ENCODE results near the gene GDA. TPM values are rescaled to one million over a fixed set of nuclear protein-coding genes. Genes with fewer than 3 reads are reported as not detected.

Gene GDA
- total and polyA plus RNA-seq, 2 of the 8 experiments (the other 6 are each of a cell fraction or from before 2014, with no cell fraction given): 0.35 to 3.0 TPM

DNA sequence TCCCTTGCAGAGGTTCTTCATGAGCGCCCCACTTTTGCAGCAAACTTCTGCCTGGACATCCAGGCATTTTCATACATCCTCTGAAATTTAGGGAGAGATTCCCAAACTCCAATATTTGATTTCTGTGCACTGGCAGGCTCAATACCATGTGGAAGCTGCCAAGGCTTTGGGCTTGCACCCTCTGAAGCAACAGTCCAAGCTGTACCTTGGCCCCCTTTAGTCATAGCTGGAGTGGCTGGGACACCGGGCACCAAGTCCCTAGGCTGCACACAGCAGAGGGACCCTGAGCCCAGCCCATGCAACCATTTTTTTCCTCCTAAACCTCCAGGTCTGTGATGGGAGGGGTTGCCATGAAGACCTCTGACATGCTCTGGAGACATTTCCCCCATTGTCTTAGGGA lies 141.1 kb downstream of the GDA start:
- H2BK15ac ChIP-seq (ENCODE audit: low read length): no peak overlapping the region
- POLR2A ChIA-PET (ENCODE audit: partially characterized antibody): no interaction called here
- TF ChIP-seq RBBP5 (IDR thresholded peaks at IDR 0.05; ENCODE audit: borderline replicate concordance, low read depth, low read length) (no peak), HDAC2 (IDR thresholded peaks at IDR 0.05; ENCODE audit: borderline replicate concordance in 1 of 2, low read depth in 2 of 2, low read length in 2 of 2) (no peak), TBP (IDR thresholded peaks at IDR 0.05; ENCODE audit: low read depth, low read length) (no peak), SP1 (IDR thresholded peaks at IDR 0.05; ENCODE audit: low read depth, low read length) (no peak), SP4 (IDR thresholded peaks at IDR 0.05; ENCODE audit: low read length) (no peak), KDM1A (IDR thresholded peaks at IDR 0.05; ENCODE audit: borderline replicate concordance, low read length) (no peak), TCF12 (IDR thresholded peaks at IDR 0.05; ENCODE audit: low read depth, low read length) (no peak), CBX5 (IDR thresholded peaks at IDR 0.05; ENCODE audit: low read depth, low read length) (no peak), EGR1 (IDR thresholded peaks at IDR 0.05; ENCODE audit: borderline replicate concordance, low read depth, low read length) (no peak), NRF1 (IDR thresholded peaks at IDR 0.05; ENCODE audit: low read depth, low read length) (no peak), HDAC6 (IDR thresholded peaks at IDR 0.05; ENCODE audit: low read depth, low read length) (no peak), SUZ12 (IDR thresholded peaks at IDR 0.05; ENCODE audit: low read length) (no peak), POU5F1 (IDR thresholded peaks at IDR 0.05; ENCODE audit: low read depth, low read length) (no peak), FOSL1 (IDR thresholded peaks at IDR 0.05; ENCODE audit: insufficient read depth, low read depth, low read length) (no peak), ASH2L (IDR thresholded peaks at IDR 0.05; ENCODE audit: low read length) (no peak)
- TF ChIP-seq, protein P1, sequence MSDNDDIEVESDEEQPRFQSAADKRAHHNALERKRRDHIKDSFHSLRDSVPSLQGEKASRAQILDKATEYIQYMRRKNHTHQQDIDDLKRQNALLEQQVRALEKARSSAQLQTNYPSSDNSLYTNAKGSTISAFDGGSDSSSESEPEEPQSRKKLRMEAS (IDR thresholded peaks at IDR 0.05): no peak

More for the DNA sequence above, 141.1 kb downstream of the GDA start:
- H4K8ac ChIP-seq (ENCODE audit: extremely low read depth, insufficient read depth, low read length): no peak overlapping the region
- H4K20me1 ChIP-seq (replicated peaks in 1 of 2; ENCODE audit: control insufficient read depth in 1 of 2, insufficient read depth in 2 of 2, low read length in 2 of 2): no peaks in the 10 kb centered on the region
- no peak overlapping the region for H2BK120ac ChIP-seq (replicated peaks; ENCODE audit: low read depth, low read length)
- H3K56ac ChIP-seq (replicated peaks; ENCODE audit: insufficient read length, low read depth, low read length): no peak overlapping the region
- no peaks in the 10 kb centered on the region for H3K23me2 ChIP-seq (ENCODE audit: low read depth, low read length)
- H3K9ac ChIP-seq (replicated peaks in 1 of 4; ENCODE audit: extremely low read depth in 1 of 4, low read depth in 3 of 4, low read length in 3 of 4): no peak overlapping the region
- H3K4ac ChIP-seq (replicated peaks; ENCODE audit: insufficient read length, low read depth, low read length): no peak overlapping the region
- no peaks in the 10 kb centered on the region for H3K79me2 ChIP-seq (ENCODE audit: control insufficient read depth in 1 of 2, insufficient read depth in 2 of 2, low read length in 2 of 2)
- H3K23ac ChIP-seq (ENCODE audit: insufficient read length): no peak overlapping the region
- no peak overlapping the region for H2BK12ac ChIP-seq (ENCODE audit: low read depth, low read length)
- no peak overlapping the region for H3K4me2 ChIP-seq (ENCODE audit: insufficient read depth in 1 of 2, low read depth in 2 of 2, low read length in 2 of 2)
- no peak overlapping the region for H3K27ac ChIP-seq (ENCODE audit: low read depth, low read length)
- no peak overlapping the region for H4K91ac ChIP-seq (replicated peaks; ENCODE audit: insufficient read length, low read length)
- CTCF ChIA-PET (ENCODE audit: partially characterized antibody): interaction anchor here (0.7 to 4.2 kb wide), 5 partner anchors 9 to 554 kb away, joined by 3 to 26 read pairs (median 4); no protein-coding TSS in a partner anchor
- H4K5ac ChIP-seq (ENCODE audit: insufficient read length, low read depth, low read length): no peak overlapping the region
- H2AK5ac ChIP-seq (ENCODE audit: low read depth, low read length): no peak overlapping the region
- H3K79me1 ChIP-seq (ENCODE audit: low read depth, low read length): no peaks in the 10 kb centered on the region
- no peak overlapping the region for H2AFZ ChIP-seq (ENCODE audit: low read length)
- 0 out of 4 replicates have a peak, but pooled peaks cover 0 to 3% of the 10 kb centered on the region in 2 experiments for H3K9me3 ChIP-seq (ENCODE audit: insufficient read depth in 2 of 2, low read depth in 1 of 2, low read length in 1 of 2)
- H3K4me1 ChIP-seq (replicated peaks in 1 of 4; ENCODE audit: control insufficient read depth in 3 of 4, insufficient read depth in 4 of 4, low read length in 3 of 4): no peaks in the 10 kb centered on the region
- FAIRE-seq (no peak), DNase-seq (ENCODE audit: low read depth in 1 of 2, low spot score in 2 of 2) (no peak)
- H3K36me3 ChIP-seq (ENCODE audit: control insufficient read depth in 2 of 4, insufficient read depth in 4 of 4, low read length in 3 of 4): no peaks in the 10 kb centered on the region
- no peak overlapping the region for H2BK5ac ChIP-seq (ENCODE audit: low read depth, low read length)
- H3K4me3 ChIP-seq (ENCODE audit: extremely low read depth in 1 of 4, insufficient read depth in 2 of 4, low read depth in 3 of 4, low read length in 4 of 4): no peak overlapping the region
- WGBS, 2 experiments (ENCODE audit: extremely low coverage in 1 of 2, insufficient coverage in 1 of 2, insufficient read length in 1 of 2, insufficient replicate concordance in 2 of 2, low coverage in 1 of 2, low lambda C conversion rate in 2 of 2, missing lambda C conversion rate in 1 of 2): 93% methylated on average over 2 of the region's 2 CpGs; no CpG with 5 or more reads in 1 of the 2 experiments
- no peaks in the 10 kb centered on the region for H3K27me3 ChIP-seq (replicated peaks in 1 of 4; ENCODE audit: control insufficient read depth in 3 of 4, extremely low read depth in 1 of 4, insufficient read depth in 3 of 4, low read length in 3 of 4)
- H2BK20ac ChIP-seq (ENCODE audit: low read length): no peak overlapping the region
- no peak overlapping the region for H3K18ac ChIP-seq (ENCODE audit: extremely low read depth, low read length)
- H3K14ac ChIP-seq (ENCODE audit: insufficient read length): no peak overlapping the region
